ENCODE results near the gene WDR62. TPM values are rescaled to one million over a fixed set of nuclear protein-coding genes. Genes with fewer than 3 reads are reported as not detected.

Gene WDR62
- total RNA-seq, 1 experiment from 2014 or later: 30.0 TPM

GRCh38 chr19:36090910-36091695 lies 36.4 kb downstream of the WDR62 start:
- no peak overlapping the region for H3K27ac Mint-ChIP-seq
- no peak overlapping the region for H3K9ac ChIP-seq (ENCODE audit: extremely low read depth, insufficient read length, low read length)
- H3K4me1 ChIP-seq (ENCODE audit: insufficient read depth, low read length): no peaks in the 10 kb centered on the region
- no peaks in the 10 kb centered on the region for H4K20me1 ChIP-seq (ENCODE audit: control insufficient read depth, insufficient read depth, insufficient read length)
- no peak for DNase-seq
- no CpG with 5 or more reads among the region's 13 CpGs for WGBS (ENCODE audit: extremely low coverage, insufficient read length, low lambda C conversion rate)
- no peaks in the 10 kb centered on the region for H3K4me1 Mint-ChIP-seq
- H4K91ac ChIP-seq (ENCODE audit: insufficient read length, low read depth, low read length): no peak overlapping the region
- no peak overlapping the region for H3K18ac ChIP-seq (ENCODE audit: insufficient read length, low read depth, low read length)
- no peak overlapping the region for H2BK20ac ChIP-seq (ENCODE audit: low read depth, low read length, poor library complexity, severe bottlenecking)
- H2BK15ac ChIP-seq (ENCODE audit: low read depth, low read length): no peak overlapping the region
- no peak overlapping the region for H2AK5ac ChIP-seq (ENCODE audit: insufficient read length, low read length)
- no peak overlapping the region for H3K4me2 ChIP-seq (ENCODE audit: insufficient read depth, insufficient read length, low read length)
- H3K23me2 ChIP-seq (ENCODE audit: insufficient read length, low read depth, low read length, poor library complexity, severe bottlenecking): no peaks in the 10 kb centered on the region
- H3K4me3 Mint-ChIP-seq: no peak overlapping the region
- H3K79me1 ChIP-seq (ENCODE audit: insufficient read depth, low read depth, low read length, poor library complexity, severe bottlenecking): no peaks in the 10 kb centered on the region
- H2BK5ac ChIP-seq (ENCODE audit: insufficient read length, low read length): no peak overlapping the region
- H3K27ac ChIP-seq (ENCODE audit: insufficient read length, low read depth, low read length): no peak overlapping the region
- H3K9me3 ChIP-seq (ENCODE audit: control insufficient read depth, low read depth, low read length): no peaks in the 10 kb centered on the region
- H3K27me3 ChIP-seq (ENCODE audit: insufficient read depth, low read length): no peaks in the 10 kb centered on the region
- H3K79me2 ChIP-seq (ENCODE audit: insufficient read depth, low read length): no peaks in the 10 kb centered on the region
- no peak overlapping the region for H3K4ac ChIP-seq (ENCODE audit: low read depth, low read length)
- H3K36me3 Mint-ChIP-seq (ENCODE audit: insufficient read depth in 1 of 3, low read depth in 3 of 3): peaks cover 45 to 89% (median 61%) of the 10 kb centered on the region in 3 experiments
- no peak overlapping the region for H3T11ph ChIP-seq (ENCODE audit: low read length)
- H4K5ac ChIP-seq (ENCODE audit: insufficient read length, low read depth, low read length): no peak overlapping the region
- no peak overlapping the region for H3K14ac ChIP-seq (ENCODE audit: insufficient read depth, low read length)
- H2AFZ ChIP-seq (ENCODE audit: low read length): no peak overlapping the region
- TF ChIP-seq CTCF (conservative IDR thresholded peaks at IDR 0.05): no peak
- no peak overlapping the region for H2BK12ac ChIP-seq (ENCODE audit: insufficient read length, low read depth, low read length)
- H3K23ac ChIP-seq (ENCODE audit: insufficient read length, low read depth, low read length): no peak overlapping the region
- H3K27me3 Mint-ChIP-seq (ENCODE audit: low read depth): no peaks in the 10 kb centered on the region
- no peak overlapping the region for H2BK120ac ChIP-seq (ENCODE audit: low read depth, low read length, poor library complexity, severe bottlenecking)
- H3K9me3 Mint-ChIP-seq: no peaks in the 10 kb centered on the region
- H4K8ac ChIP-seq (replicated peaks; ENCODE audit: insufficient read length, low read depth, low read length): no peak overlapping the region
- no peak overlapping the region for H3K56ac ChIP-seq (ENCODE audit: insufficient read length, low read depth, low read length)

All from H9 (cell line).